ENCODE results near the gene THAP4. TPM values are rescaled to one million over a fixed set of nuclear protein-coding genes. Genes with fewer than 3 reads are reported as not detected.

THAP4 gene
- total and polyA plus RNA-seq, 8 donors: 22.4 to 42.9 (median 27.1) TPM

- no peak for DNase-seq
Measured at GRCh38 chr2:241615041-241615440, 21.9 kb downstream of the THAP4 start.

GRCh38 chr2:241613017-241613780 is 23.8 kb downstream of the THAP4 start:
- H3K9me3 ChIP-seq: no peaks in the 10 kb centered on the region
- H3K4me3 ChIP-seq: no peak overlapping the region
- no peak for TF ChIP-seq CTCF (IDR thresholded peaks at IDR 0.05)
- DNase-seq (no peak), FAIRE-seq (no peak), ATAC-seq (no peak)
- H3K36me3 ChIP-seq: no peaks in the 10 kb centered on the region
- WGBS, 2 donors: 81 to 83% methylated on average over 15 of the region's 15 CpGs
- intact Hi-C loops (cut with DNase I): no loop called here
- H3K27ac ChIP-seq: no peak overlapping the region
- no peaks in the 10 kb centered on the region for H3K4me1 ChIP-seq
- no peaks in the 10 kb centered on the region for H3K27me3 ChIP-seq

More at GRCh38 chr2:241615041-241615440, 21.9 kb downstream of the THAP4 start:
- WGBS, 2 donors: 77% methylated on average over 11 of the region's 11 CpGs
- H3K27me3 ChIP-seq: no peaks in the 10 kb centered on the region
- no peaks in the 10 kb centered on the region for H3K9me3 ChIP-seq
- H3K4me1 ChIP-seq: no peaks in the 10 kb centered on the region
- H3K4me3 ChIP-seq: no peak overlapping the region
- no peaks in the 10 kb centered on the region for H3K36me3 ChIP-seq
- no peak for TF ChIP-seq CTCF (IDR thresholded peaks at IDR 0.05)
- ATAC-seq: no peak
- FAIRE-seq: no peak
- intact Hi-C loops (cut with DNase I): no loop called here
- H3K27ac ChIP-seq: no peak overlapping the region

- no peak for FAIRE-seq
- intact Hi-C loops (cut with DNase I): no loop called here
- no peak overlapping the region for H3K27ac ChIP-seq
Measured at GRCh38 chr2:241612156-241613016, 24.6 kb downstream of the THAP4 start.

GRCh38 chr2:241611062-241611461 is 25.9 kb downstream of the THAP4 start:
- no peak overlapping the region for H3K27ac ChIP-seq
- FAIRE-seq (no peak), ATAC-seq (no peak), DNase-seq (peak in 1 of 6 donors; percentile 52)
- no peak overlapping the region for H3K4me3 ChIP-seq
- no peaks in the 10 kb centered on the region for H3K9me3 ChIP-seq
- H3K4me1 ChIP-seq: no peaks in the 10 kb centered on the region
- intact Hi-C loops (cut with DNase I): no loop called here
- TF ChIP-seq CTCF (IDR thresholded peaks at IDR 0.05): no peak
- H3K36me3 ChIP-seq: peaks cover 0 to 3% (median 0%) of the 10 kb centered on the region in 3 donors
- 91 to 96% methylated on average over 13 of the region's 13 CpGs for WGBS, 2 donors
- H3K27me3 ChIP-seq: no peaks in the 10 kb centered on the region

More at GRCh38 chr2:241612156-241613016, 24.6 kb downstream of the THAP4 start:
- H3K4me1 ChIP-seq: no peaks in the 10 kb centered on the region
- no peaks in the 10 kb centered on the region for H3K27me3 ChIP-seq
- H3K9me3 ChIP-seq: no peaks in the 10 kb centered on the region
- DNase-seq (peak in 1 of 6 donors; percentile 23), ATAC-seq (no peak)
- no peak for TF ChIP-seq CTCF (IDR thresholded peaks at IDR 0.05)
- no peak overlapping the region for H3K4me3 ChIP-seq
- WGBS, 2 donors: 86 to 89% methylated on average over 20 of the region's 20 CpGs
- H3K36me3 ChIP-seq: no peaks in the 10 kb centered on the region
